Astrocyte (in vitro differentiated cells and primary cell): ENCODE results near the gene HOXA13. TPM values are rescaled to one million over a fixed set of nuclear protein-coding genes. Genes with fewer than 3 reads are reported as not detected.

Experiments
- DNase-seq: peaks from one replicate; pipeline ENCODE4 v3.0.0-alpha.2; 2010; ENCODE audit warnings: low read depth
- FAIRE-seq: peaks from 2 replicates; lab custom pipeline; 2011; peaks lifted over from hg19 to GRCh38; lab: Jason Lieb, UNC
- H2AFZ ChIP-seq: 2 replicates; pipeline ENCODE4 v1.6.0; 2012; ENCODE audit warnings: low read depth, low read length, inconsistent platforms
- H3K27ac ChIP-seq: 2 replicates; pipeline ENCODE4 v1.5.1; 2011; ENCODE audit warnings: low read depth, low read length, inconsistent platforms
- H3K27me3 ChIP-seq: 2 replicates; pipeline ENCODE4 v1.6.0; 2011; ENCODE audit warnings: low read length, inconsistent platforms; ENCODE audit not compliant: insufficient read depth
- H3K36me3 ChIP-seq: 2 replicates; pipeline ENCODE4 v1.5.1; 2011; ENCODE audit warnings: low read length, inconsistent platforms; ENCODE audit not compliant: insufficient read depth
- H3K4me1 ChIP-seq: 2 replicates; pipeline ENCODE4 v1.5.1; 2011; ENCODE audit warnings: low read length, inconsistent platforms; ENCODE audit not compliant: insufficient read depth
- H3K4me2 ChIP-seq: 2 replicates; pipeline ENCODE4 v1.6.0; 2012; ENCODE audit warnings: low read length, inconsistent platforms
- H3K4me3 ChIP-seq: 2 replicates; pipeline ENCODE4 v1.5.1; 2011; ENCODE audit warnings: low read depth, mild to moderate bottlenecking, low read length, inconsistent platforms; ENCODE audit not compliant: insufficient read depth
- H3K79me2 ChIP-seq: 2 replicates; pipeline ENCODE4 v1.6.0; 2012; ENCODE audit warnings: mild to moderate bottlenecking, low read length, inconsistent platforms; ENCODE audit not compliant: insufficient read depth
- H3K9ac ChIP-seq: 2 replicates; pipeline ENCODE4 v1.6.0; 2012; ENCODE audit warnings: mild to moderate bottlenecking, low read length, inconsistent platforms
- H3K9me3 ChIP-seq: 2 replicates; pipeline ENCODE4 v1.5.1; 2012; ENCODE audit warnings: low read depth, mild to moderate bottlenecking, low read length, inconsistent platforms; ENCODE audit not compliant: insufficient read depth
- H4K20me1 ChIP-seq: 2 replicates; pipeline ENCODE4 v1.6.0; 2012; ENCODE audit warnings: low read length, inconsistent platforms; ENCODE audit not compliant: insufficient read depth
- H3K27ac Mint-ChIP-seq: one replicate; pipeline ENCODE4 v1.8.0; 2021; ENCODE audit warnings: mild to moderate bottlenecking, mixed read lengths; ENCODE audit not compliant: unreplicated experiment
- H3K27me3 Mint-ChIP-seq: one replicate; pipeline ENCODE4 v1.8.0; 2021; ENCODE audit warnings: low read depth, mixed read lengths; ENCODE audit not compliant: unreplicated experiment
- H3K36me3 Mint-ChIP-seq: one replicate; pipeline ENCODE4 v1.8.0; 2021; ENCODE audit warnings: low read depth, mixed read lengths; ENCODE audit not compliant: unreplicated experiment
- H3K4me1 Mint-ChIP-seq: one replicate; pipeline ENCODE4 v1.8.0; 2021; ENCODE audit warnings: low read depth, mixed read lengths; ENCODE audit not compliant: unreplicated experiment
- H3K4me3 Mint-ChIP-seq: one replicate; pipeline ENCODE4 v1.8.0; 2021; ENCODE audit warnings: mild to moderate bottlenecking, moderate library complexity, mixed read lengths; ENCODE audit not compliant: unreplicated experiment
- H3K9me3 Mint-ChIP-seq: one replicate; pipeline ENCODE4 v1.8.0; 2021; ENCODE audit warnings: mild to moderate bottlenecking, mixed read lengths; ENCODE audit not compliant: unreplicated experiment
- EZH2 ChIP-seq: IDR thresholded peaks from 2 replicates; pipeline ENCODE4 v1.6.1; 2012; ENCODE audit warnings: mild to moderate bottlenecking, low read length, inconsistent platforms; ENCODE audit not compliant: insufficient read depth
- total RNA-seq: library from RNA; stranded (reverse); gene quantifications from 2 replicates; pipeline ENCODE4 v1.2.1, GENCODE V29; 2021
- TF ChIP-seq, protein P1 (sequence below): IDR thresholded peaks from 2 replicates; pipeline ENCODE4 v1.5.1; 2011; ENCODE audit warnings: low read depth, mild to moderate bottlenecking, inconsistent platforms, low read length, moderate library complexity; ENCODE audit not compliant: insufficient read depth

The HOXA13 gene
- total RNA-seq, 1 donor from 2014 or later = not detected

DNA sequence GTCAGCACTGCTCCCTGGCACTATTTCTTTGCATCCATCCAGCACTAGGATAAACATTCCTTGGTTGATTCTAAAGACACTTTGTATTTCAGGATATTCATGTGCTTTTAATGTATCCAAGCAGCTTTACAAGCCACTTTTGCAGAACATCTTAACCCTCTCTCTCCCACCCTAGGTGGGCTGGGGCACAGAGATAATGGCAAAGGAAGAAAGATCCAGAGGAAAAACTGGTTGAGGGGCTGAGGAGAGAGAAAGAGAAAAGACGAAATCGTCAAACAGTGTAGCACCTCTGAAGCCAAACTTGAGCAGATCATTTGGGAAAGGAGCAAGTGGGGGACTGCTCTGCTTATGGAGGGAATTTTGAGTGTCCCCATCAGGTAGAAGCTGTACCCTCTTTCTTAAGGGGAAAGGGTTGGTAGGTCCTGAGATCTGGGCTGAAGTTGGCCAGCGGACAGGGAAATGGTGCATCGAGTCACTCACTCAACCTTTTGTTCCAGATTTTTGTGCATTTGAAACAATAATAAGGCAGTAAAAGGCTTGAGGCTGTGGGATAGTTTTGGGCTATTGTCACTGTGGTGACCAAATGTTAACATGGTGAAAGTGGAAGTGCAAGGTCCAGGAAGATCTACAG lies 4.2 kb upstream of the HOXA13 start:
- Histone ChIP-seq H3K9ac (no peak overlapping the region), H3K9me3 (peaks cover 5% of the 10 kb centered on the region), H3K79me2 (no peaks in the 10 kb centered on the region), H3K36me3 (no peaks in the 10 kb centered on the region), H3K4me3 (no peak overlapping the region), H3K27me3 (peaks cover 96% of the 10 kb centered on the region), H3K4me2 (no peak overlapping the region), H3K4me1 (peaks cover 10% of the 10 kb centered on the region), H4K20me1 (peaks cover 37% of the 10 kb centered on the region), H2AFZ (no peak overlapping the region), H3K27ac (no peak overlapping the region)
- FAIRE-seq = no peak
- Mint-ChIP-seq H3K27ac (no peak overlapping the region), H3K27me3 (peaks cover 88% of the 10 kb centered on the region), H3K4me1 (no peaks in the 10 kb centered on the region), H3K9me3 (peaks cover 16% of the 10 kb centered on the region), H3K36me3 (no peaks in the 10 kb centered on the region), H3K4me3 (no peak overlapping the region)
- DNase-seq = no peak
- no peak for TF ChIP-seq EZH2
- TF ChIP-seq, protein P1, sequence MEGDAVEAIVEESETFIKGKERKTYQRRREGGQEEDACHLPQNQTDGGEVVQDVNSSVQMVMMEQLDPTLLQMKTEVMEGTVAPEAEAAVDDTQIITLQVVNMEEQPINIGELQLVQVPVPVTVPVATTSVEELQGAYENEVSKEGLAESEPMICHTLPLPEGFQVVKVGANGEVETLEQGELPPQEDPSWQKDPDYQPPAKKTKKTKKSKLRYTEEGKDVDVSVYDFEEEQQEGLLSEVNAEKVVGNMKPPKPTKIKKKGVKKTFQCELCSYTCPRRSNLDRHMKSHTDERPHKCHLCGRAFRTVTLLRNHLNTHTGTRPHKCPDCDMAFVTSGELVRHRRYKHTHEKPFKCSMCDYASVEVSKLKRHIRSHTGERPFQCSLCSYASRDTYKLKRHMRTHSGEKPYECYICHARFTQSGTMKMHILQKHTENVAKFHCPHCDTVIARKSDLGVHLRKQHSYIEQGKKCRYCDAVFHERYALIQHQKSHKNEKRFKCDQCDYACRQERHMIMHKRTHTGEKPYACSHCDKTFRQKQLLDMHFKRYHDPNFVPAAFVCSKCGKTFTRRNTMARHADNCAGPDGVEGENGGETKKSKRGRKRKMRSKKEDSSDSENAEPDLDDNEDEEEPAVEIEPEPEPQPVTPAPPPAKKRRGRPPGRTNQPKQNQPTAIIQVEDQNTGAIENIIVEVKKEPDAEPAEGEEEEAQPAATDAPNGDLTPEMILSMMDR = no peak

- peaks cover 16% of the 10 kb centered on the region for H3K9me3 Mint-ChIP-seq
- no peaks in the 10 kb centered on the region for H3K79me2 ChIP-seq
- H3K4me1 ChIP-seq = peaks cover 10% of the 10 kb centered on the region
- H3K4me3 Mint-ChIP-seq = no peak overlapping the region
- H3K4me2 ChIP-seq = no peak overlapping the region
- H3K27me3 Mint-ChIP-seq = peaks cover 88% of the 10 kb centered on the region
- TF ChIP-seq EZH2 = no peak
- TF ChIP-seq, protein P1 = no peak
- H3K9me3 ChIP-seq = peaks cover 5% of the 10 kb centered on the region
- FAIRE-seq = no peak
- H2AFZ ChIP-seq = no peak overlapping the region
- no peaks in the 10 kb centered on the region for H3K36me3 ChIP-seq
- H3K9ac ChIP-seq = no peak overlapping the region
- no peak overlapping the region for H3K27ac ChIP-seq
- H3K27ac Mint-ChIP-seq = no peak overlapping the region
- H3K4me1 Mint-ChIP-seq = no peaks in the 10 kb centered on the region
- DNase-seq = no peak
- H3K27me3 ChIP-seq = peaks cover 96% of the 10 kb centered on the region
- H4K20me1 ChIP-seq = peaks cover 33% of the 10 kb centered on the region
- no peaks in the 10 kb centered on the region for H3K36me3 Mint-ChIP-seq
- H3K4me3 ChIP-seq = no peak overlapping the region
These were observed 3.6 kb upstream of the HOXA13 start for GRCh38 chr7:27203365-27203953.

DNA sequence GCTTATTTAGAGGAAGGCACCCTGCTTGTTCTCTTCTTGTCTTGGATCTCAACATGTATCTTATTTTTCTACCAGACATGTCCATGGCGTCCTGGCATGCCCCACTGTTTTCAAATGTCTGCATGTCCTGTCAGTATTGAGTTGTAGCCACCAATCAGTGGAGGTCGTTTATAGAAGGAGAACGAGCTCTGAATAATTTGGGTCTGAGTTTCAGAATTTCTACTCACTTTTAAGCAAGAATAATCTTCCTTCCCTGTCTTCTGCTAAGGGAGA lies 2.9 kb upstream of the HOXA13 start:
- no peak overlapping the region for H3K4me2 ChIP-seq
- no peaks in the 10 kb centered on the region for H3K36me3 Mint-ChIP-seq
- no peak overlapping the region for H2AFZ ChIP-seq
- no peaks in the 10 kb centered on the region for H3K79me2 ChIP-seq
- DNase-seq (no peak), FAIRE-seq (no peak)
- H3K9me3 Mint-ChIP-seq = peaks cover 21% of the 10 kb centered on the region
- H3K9ac ChIP-seq = no peak overlapping the region
- no peaks in the 10 kb centered on the region for H3K4me1 Mint-ChIP-seq
- no peak overlapping the region for H3K4me3 ChIP-seq
- H3K27ac Mint-ChIP-seq = no peak overlapping the region
- no peak overlapping the region for H3K27ac ChIP-seq
- H3K27me3 ChIP-seq = peaks cover 96% of the 10 kb centered on the region
- no peaks in the 10 kb centered on the region for H3K36me3 ChIP-seq
- H3K4me3 Mint-ChIP-seq = no peak overlapping the region
- peaks cover 33% of the 10 kb centered on the region for H4K20me1 ChIP-seq
- peaks cover 8% of the 10 kb centered on the region for H3K9me3 ChIP-seq
- peaks cover 89% of the 10 kb centered on the region for H3K27me3 Mint-ChIP-seq
- H3K4me1 ChIP-seq = peaks cover 10% of the 10 kb centered on the region
- TF ChIP-seq, protein P1 = no peak
- TF ChIP-seq EZH2 = no peak
